Heart right ventricle (tissue), 16 donors: ENCODE data around the gene C4orf50. TPM values are rescaled to one million over a fixed set of nuclear protein-coding genes. Genes with fewer than 3 reads are reported as not detected.

Source experiments
- ATAC-seq, 8 donors: fragments of 200-7000 bp; cut with Tn5 transposase; one replicate each; pipeline ENCODE4 v1.9.1; 2020; ENCODE audit warnings: mild to moderate bottlenecking in 8 of 8, moderate library complexity in 8 of 8, moderate number of reproducible peaks in 1 of 8
- DNase-seq, 2 donors: peaks; one replicate each; pipeline ENCODE4 v3.0.0-alpha.2; 2020
- H3K27ac ChIP-seq, 10 donors: fragments of 200-600 bp; sonication (generic) in 2 of 10; one replicate each; pipeline versions ENCODE4 v1.5.0 to v1.8.0; 2020 to 2022; ENCODE audit warnings: mild to moderate bottlenecking in 3 of 10
- H3K27me3 ChIP-seq, 7 donors: fragments of 200-600 bp; one replicate each; pipeline ENCODE4 v1.8.0; 2021 to 2022; ENCODE audit warnings: mild to moderate bottlenecking in 2 of 7
- H3K36me3 ChIP-seq, 9 donors: fragments of 200-600 bp; sonication (generic) in 1 of 9; one replicate each; pipeline versions ENCODE4 v1.5.0 to v1.8.0; 2020 to 2022; ENCODE audit warnings: mild to moderate bottlenecking in 2 of 9
- H3K4me1 ChIP-seq, 9 donors: fragments of 200-600 bp; sonication (generic) in 1 of 9; one replicate each; pipeline versions ENCODE4 v1.5.0 to v1.8.0; 2020 to 2022; ENCODE audit warnings: mild to moderate bottlenecking in 4 of 9
- H3K4me3 ChIP-seq, 10 donors: fragments of 200-600 bp; sonication (generic) in 2 of 10; one replicate each; pipeline versions ENCODE4 v1.5.0 to v1.8.0; 2020 to 2022; ENCODE audit warnings: mild to moderate bottlenecking in 7 of 10, moderate library complexity in 2 of 10
- H3K9me3 ChIP-seq, 11 donors: fragments of 200-600 bp in 10 of 11; sonication (generic) in 2 of 11; one replicate each; pipeline versions ENCODE4 v1.5.0 to v1.8.0; 2013 to 2022; ENCODE audit warnings: mild to moderate bottlenecking in 2 of 11, control low read depth in 1 of 11, moderate library complexity in 1 of 11
- WGBS, 2 donors: extraction: QIAGEN DNeasy Blood & Tissue Kit; methylation state at CpG; one replicate each; pipeline ENCODE4 v1.1.7; 2013; ENCODE audit warnings: inconsistent platforms in 1 of 2; 5-methylcytosine and 5-hydroxymethylcytosine counted together
- intact Hi-C, 10 donors: fragments of 100-400 bp; cut with DNase I; formaldehyde crosslinking; loops; one replicate each; pipeline versions ENCODE4 v1.11.1 to v1.14.2; 2022
- polyA plus RNA-seq, 2 donors: library from polyadenylated mRNA; stranded (reverse); fragments of 200-250 nt; gene quantifications; one replicate each; pipeline ENCODE4 v1.2.3, GENCODE V29; 2013
- total RNA-seq, 10 donors: library from RNA; stranded (reverse); fragmentation: NEBNext Ultra II Directional in 3 of 10; extraction: Animal tissue kit (Norgen Biotek cat#: 25700) in 3 of 10; gene quantifications; one replicate each; pipeline versions ENCODE4 v1.2.1 to v1.2.4, GENCODE V29; 2021 to 2023
- TF ChIP-seq, protein P1 (sequence below), 9 donors: fragments of 200-600 bp; sonication (generic) in 2 of 9; IDR thresholded peaks; one replicate each; pipeline versions ENCODE4 v1.5.0 to v1.8.0; 2021 to 2022; ENCODE audit warnings: antibody characterized with exemption in 9 of 9, mild to moderate bottlenecking in 5 of 9, moderate library complexity in 1 of 9
- donor health status: Arrhythmogenic right ventricular cardiomyopathy.
- donor health status: ischemic (EF 13 %, LVEDD 7.1; RV severe dilation, severe dysfunction).
- donor health status: healthy with polysubstance abuse.
- donor health status: DM: no; HTN: yes; CAD: no.
- donor health status: DM: no; HTN: no; CAD: no.
- donor health status: ischemic (EF 25% LVEDD 6.9; RV normal size, moderate dysfunction).
- donor health status: ischemic (EF 25% LVEDD 5.7; RV mildly dilated, moderate dysfunction).
- donor health status: healthy.
- donor health status: DM: yes; HTN: yes; CAD: no.
- donor health status: Ischemic cardiomyopathy.
- donor health status: ischemic (EF 35%, LVEDD 5.7; RV mildly dilated, moderate dysfunction).
- donor health status: nonischemic (EF 11% LVEDD 7.7; RV severe dilation, severe dysfunction).
- donor health status: DM: yes; HTN: yes; CAD: no.
- donor health status: PGD.
- donor health status: ischemic (EF 29% LVEDD 5.4; RV normal size, mild dysfunction).
- donor health status: nonischemic (EF 23%, LVEDD 6.1; RV moderate dilation, normal function).

The C4orf50 gene
- total and polyA plus RNA-seq, 12 donors = 0.05 TPM; not detected in 11

DNA sequence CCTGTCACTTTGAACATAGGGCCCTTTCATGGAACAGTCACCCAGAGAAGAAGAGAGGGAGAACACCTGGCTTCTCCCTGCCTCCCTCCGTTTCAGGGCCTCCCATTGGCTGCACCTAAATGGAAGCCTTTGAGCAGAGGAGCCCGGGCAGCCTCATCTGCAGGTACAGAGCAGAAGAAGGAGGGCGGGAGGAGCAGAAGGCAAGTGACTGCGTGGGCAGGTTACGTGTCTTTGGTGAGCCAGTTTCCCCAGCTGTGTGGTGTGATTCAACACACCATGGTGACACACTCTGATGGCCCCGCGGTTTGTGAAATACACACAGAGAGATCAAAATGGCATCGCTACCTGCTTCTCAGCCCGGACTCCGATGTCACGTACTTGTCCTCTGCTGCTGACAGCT lies 431 bp downstream of the C4orf50 start:
- Histone ChIP-seq H3K9me3 (no peaks in the 10 kb centered on the region), H3K4me3 (no peak overlapping the region), H3K4me1 (no peaks in the 10 kb centered on the region), H3K36me3 (no peaks in the 10 kb centered on the region), H3K27ac (no peak overlapping the region), H3K27me3 (peaks cover 2 to 67% (median 29%) of the 10 kb centered on the region in 7 donors)
- intact Hi-C loops = no loop called here
- ATAC-seq (no peak), DNase-seq (no peak)
- TF ChIP-seq, protein P1, sequence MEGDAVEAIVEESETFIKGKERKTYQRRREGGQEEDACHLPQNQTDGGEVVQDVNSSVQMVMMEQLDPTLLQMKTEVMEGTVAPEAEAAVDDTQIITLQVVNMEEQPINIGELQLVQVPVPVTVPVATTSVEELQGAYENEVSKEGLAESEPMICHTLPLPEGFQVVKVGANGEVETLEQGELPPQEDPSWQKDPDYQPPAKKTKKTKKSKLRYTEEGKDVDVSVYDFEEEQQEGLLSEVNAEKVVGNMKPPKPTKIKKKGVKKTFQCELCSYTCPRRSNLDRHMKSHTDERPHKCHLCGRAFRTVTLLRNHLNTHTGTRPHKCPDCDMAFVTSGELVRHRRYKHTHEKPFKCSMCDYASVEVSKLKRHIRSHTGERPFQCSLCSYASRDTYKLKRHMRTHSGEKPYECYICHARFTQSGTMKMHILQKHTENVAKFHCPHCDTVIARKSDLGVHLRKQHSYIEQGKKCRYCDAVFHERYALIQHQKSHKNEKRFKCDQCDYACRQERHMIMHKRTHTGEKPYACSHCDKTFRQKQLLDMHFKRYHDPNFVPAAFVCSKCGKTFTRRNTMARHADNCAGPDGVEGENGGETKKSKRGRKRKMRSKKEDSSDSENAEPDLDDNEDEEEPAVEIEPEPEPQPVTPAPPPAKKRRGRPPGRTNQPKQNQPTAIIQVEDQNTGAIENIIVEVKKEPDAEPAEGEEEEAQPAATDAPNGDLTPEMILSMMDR (IDR thresholded peaks at IDR 0.05) = no peak
- 81 to 87% methylated on average over 11 of the region's 11 CpGs for WGBS, 2 donors

DNA sequence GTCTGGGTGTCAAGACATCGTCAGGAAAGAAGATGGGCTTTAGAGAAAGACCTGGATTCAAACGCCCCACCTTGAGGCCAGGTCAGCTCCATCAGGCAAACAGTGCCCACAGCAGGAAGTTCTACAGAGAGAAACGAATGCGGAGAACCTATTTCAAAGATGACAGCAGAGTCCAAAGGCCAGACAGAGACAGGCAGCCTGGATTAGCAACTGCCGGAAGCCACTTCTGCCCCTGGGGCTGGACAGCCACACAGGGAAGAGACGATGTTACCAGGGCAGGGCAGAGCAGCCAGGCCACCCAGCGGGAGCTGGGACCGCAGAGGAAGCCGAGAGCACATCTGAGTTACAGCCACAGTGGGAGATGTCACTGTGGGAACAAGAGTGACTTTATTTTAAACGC lies 1.2 kb downstream of the C4orf50 start:
- peaks cover 0 to 4% (median 0%) of the 10 kb centered on the region in 9 donors for H3K4me1 ChIP-seq
- no peaks in the 10 kb centered on the region for H3K36me3 ChIP-seq
- H3K27ac ChIP-seq = no peak overlapping the region
- TF ChIP-seq, protein P1 (IDR thresholded peaks at IDR 0.05) = no peak
- H3K27me3 ChIP-seq = peaks cover 0 to 67% (median 32%) of the 10 kb centered on the region in 7 donors
- H3K9me3 ChIP-seq = no peaks in the 10 kb centered on the region
- H3K4me3 ChIP-seq = no peak overlapping the region
- intact Hi-C loops = no loop called here
- ATAC-seq = no peak
- no peak for DNase-seq
- 69 to 71% methylated on average over 10 of the region's 10 CpGs for WGBS, 2 donors

DNA sequence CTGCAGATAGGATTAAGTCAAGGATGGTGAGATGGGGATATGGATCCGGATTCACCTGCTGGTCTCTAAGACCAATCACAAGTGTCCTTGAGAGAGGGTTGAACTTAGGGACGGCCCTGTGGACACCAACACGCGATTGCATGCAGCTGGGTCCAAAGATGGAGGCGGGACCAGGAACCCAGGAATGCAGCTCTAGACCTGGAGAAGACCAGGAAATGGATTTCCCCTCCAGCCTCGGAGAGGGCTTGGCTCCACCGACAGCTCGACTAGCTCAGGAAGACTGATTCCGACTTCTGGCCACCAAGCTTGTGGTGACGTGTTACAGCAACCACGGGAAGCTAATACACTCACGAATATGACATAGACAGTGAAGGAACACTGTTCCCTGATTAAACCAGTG lies 4.7 kb downstream of the C4orf50 start:
- Histone ChIP-seq H3K4me3 (no peak overlapping the region), H3K4me1 (peaks cover 0 to 9% (median 0%) of the 10 kb centered on the region in 9 donors), H3K36me3 (no peaks in the 10 kb centered on the region), H3K9me3 (no peaks in the 10 kb centered on the region), H3K27me3 (peaks cover 0 to 62% (median 28%) of the 10 kb centered on the region in 7 donors), H3K27ac (no peak overlapping the region)
- intact Hi-C loops = no loop called here
- ATAC-seq = no peak
- WGBS, 2 donors = 69 to 80% methylated on average over 12 of the region's 12 CpGs
- DNase-seq = no peak
- TF ChIP-seq, protein P1 (IDR thresholded peaks at IDR 0.05) = no peak

DNA sequence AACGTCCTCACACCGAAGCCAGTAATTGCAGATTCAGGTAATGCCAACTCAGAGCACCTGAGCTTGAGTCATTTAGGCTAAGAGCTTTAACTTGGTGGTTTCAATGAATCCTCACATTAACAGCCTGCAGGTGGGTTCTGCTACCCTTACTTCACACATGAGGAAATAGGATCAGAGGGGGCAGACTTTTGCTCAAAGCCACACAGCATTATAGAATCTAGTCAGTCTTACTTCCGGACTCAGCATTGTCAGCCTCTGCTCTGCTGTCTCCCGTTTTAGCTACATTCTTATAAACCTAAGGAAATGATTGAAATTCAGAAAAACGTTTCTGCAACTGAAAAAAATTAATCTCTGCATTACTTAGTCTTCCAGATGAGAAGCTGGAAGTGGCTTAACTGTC lies 6.0 kb downstream of the C4orf50 start:
- TF ChIP-seq, protein P1 (IDR thresholded peaks at IDR 0.05) = no peak
- ATAC-seq = no peak
- WGBS, 2 donors = 64 to 70% methylated on average over 5 of the region's 5 CpGs

More for the DNA sequence above, 6.0 kb downstream of the C4orf50 start:
- H3K4me3 ChIP-seq = no peak overlapping the region
- no peak for DNase-seq
- peaks cover 0 to 66% (median 41%) of the 10 kb centered on the region in 7 donors for H3K27me3 ChIP-seq
- H3K4me1 ChIP-seq = peaks cover 0 to 9% (median 0%) of the 10 kb centered on the region in 9 donors
- no peaks in the 10 kb centered on the region for H3K9me3 ChIP-seq
- intact Hi-C loops = no loop called here
- H3K27ac ChIP-seq = no peak overlapping the region
- no peaks in the 10 kb centered on the region for H3K36me3 ChIP-seq
